ENCODE results near the gene UBR4.
"Not testable (repeated sequence)": the region's sequence is repeated elsewhere in the genome, so short reads cannot be mapped to it uniquely, and the experiment has no call there.

Gene UBR4

GRCh38 chr1:19190468-19190867 is 19.6 kb downstream of the UBR4 start:
- CTCF ChIA-PET: no interaction called here
- Mint-ChIP-seq H3K27me3 (no peaks in the 10 kb centered on the region), H3K36me3 (peaks cover 68% of the 10 kb centered on the region), H3K9me3 (no peaks in the 10 kb centered on the region), H3K4me1 (peaks cover 4% of the 10 kb centered on the region), H3K4me3 (no peak overlapping the region), H3K27ac (no peak overlapping the region)
- DNase-seq: no peak

- CTCF ChIA-PET: no interaction called here
- H3K9me3 Mint-ChIP-seq: no peaks in the 10 kb centered on the region
- no peak for DNase-seq
- H3K4me3 Mint-ChIP-seq: no peak overlapping the region
- no peaks in the 10 kb centered on the region for H3K27me3 Mint-ChIP-seq
- peaks cover 73% of the 10 kb centered on the region for H3K36me3 Mint-ChIP-seq
- H3K27ac Mint-ChIP-seq: no peak overlapping the region
- peaks cover 4% of the 10 kb centered on the region for H3K4me1 Mint-ChIP-seq
Observed at GRCh38 chr1:19189270-19189669, 20.8 kb downstream of the UBR4 start.

- Mint-ChIP-seq H3K4me1 (peaks cover 4% of the 10 kb centered on the region), H3K9me3 (no peaks in the 10 kb centered on the region), H3K27ac (peak overlapping the region; percentile 49), H3K36me3 (peaks cover 69% of the 10 kb centered on the region), H3K4me3 (no peak overlapping the region), H3K27me3 (no peaks in the 10 kb centered on the region)
- no peak for DNase-seq
- CTCF ChIA-PET: interaction anchor here (1.3 kb wide), 1 partner anchor 14 kb away, joined by 4 read pairs; no protein-coding TSS in a partner anchor
Observed at GRCh38 chr1:19187852-19188251, 22.2 kb downstream of the UBR4 start.

GRCh38 chr1:19186001-19186400 is 24.1 kb downstream of the UBR4 start:
- H3K4me3 Mint-ChIP-seq: no peak overlapping the region
- DNase-seq: no peak
- H3K9me3 Mint-ChIP-seq: no peaks in the 10 kb centered on the region
- H3K27me3 Mint-ChIP-seq: no peaks in the 10 kb centered on the region
- CTCF ChIA-PET: interaction anchor here (0.8 kb wide), 1 partner anchor 22 kb away, joined by 3 read pairs; no protein-coding TSS in a partner anchor
- peaks cover 9% of the 10 kb centered on the region for H3K4me1 Mint-ChIP-seq
- H3K36me3 Mint-ChIP-seq: peaks cover 71% of the 10 kb centered on the region
- no peak overlapping the region for H3K27ac Mint-ChIP-seq

GRCh38 chr1:19182223-19182622 is 27.8 kb downstream of the UBR4 start:
- DNase-seq: no peak
- Mint-ChIP-seq H3K27me3 (no peaks in the 10 kb centered on the region), H3K27ac (no peak overlapping the region), H3K36me3 (peaks cover 79% of the 10 kb centered on the region), H3K4me1 (peaks cover 35% of the 10 kb centered on the region), H3K9me3 (peaks cover 2% of the 10 kb centered on the region), H3K4me3 (no peak overlapping the region)
- CTCF ChIA-PET: interaction anchor here (2.3 kb wide), 1 partner anchor 58 kb away, joined by 5 read pairs; no protein-coding TSS in a partner anchor

- H3K4me1 Mint-ChIP-seq: peaks cover 31% of the 10 kb centered on the region
- DNase-seq: peak; percentile 24
- H3K9me3 Mint-ChIP-seq, H3K27me3 Mint-ChIP-seq, H3K4me3 Mint-ChIP-seq: not testable (repeated sequence)
- peak overlapping the region; percentile 92 for H3K27ac Mint-ChIP-seq
- CTCF ChIA-PET: interaction anchor here (0.6 to 3.0 kb wide), 10 partner anchors 8 to 283 kb away, joined by 3 to 17 read pairs (median 4); partner anchors contain the start of gene UBR4
- peaks cover 78% of the 10 kb centered on the region for H3K36me3 Mint-ChIP-seq
Observed at GRCh38 chr1:19180265-19180657, 29.8 kb downstream of the UBR4 start.

- DNase-seq: peak; percentile 62
- CTCF ChIA-PET: interaction anchor here (0.6 to 3.0 kb wide), 11 partner anchors 9 to 523 kb away, joined by 3 to 17 read pairs (median 3); partner anchors contain the start of gene UBR4
- no peak overlapping the region for H3K4me3 Mint-ChIP-seq
- H3K27ac Mint-ChIP-seq: peak overlapping the region; percentile 92
- H3K9me3 Mint-ChIP-seq: peaks cover 2% of the 10 kb centered on the region
- no peaks in the 10 kb centered on the region for H3K27me3 Mint-ChIP-seq
- peaks cover 77% of the 10 kb centered on the region for H3K36me3 Mint-ChIP-seq
- peaks cover 31% of the 10 kb centered on the region for H3K4me1 Mint-ChIP-seq
Observed at GRCh38 chr1:19179597-19180264, 30.3 kb downstream of the UBR4 start.

GRCh38 chr1:19178734-19179398 is 31.2 kb downstream of the UBR4 start:
- Mint-ChIP-seq H3K4me3 (no peak overlapping the region), H3K27me3 (no peaks in the 10 kb centered on the region), H3K27ac (peak overlapping the region; percentile 92), H3K36me3 (peaks cover 82% of the 10 kb centered on the region), H3K4me1 (peaks cover 31% of the 10 kb centered on the region), H3K9me3 (peaks cover 2% of the 10 kb centered on the region)
- no peak for DNase-seq
- CTCF ChIA-PET: interaction anchor here (1.0 to 3.0 kb wide), 8 partner anchors 9 to 524 kb away, joined by 3 to 17 read pairs (median 4); partner anchors contain the start of gene UBR4

- Mint-ChIP-seq H3K9me3 (peaks cover 2% of the 10 kb centered on the region), H3K4me3 (no peak overlapping the region), H3K4me1 (peaks cover 31% of the 10 kb centered on the region), H3K27ac (no peak overlapping the region), H3K27me3 (no peaks in the 10 kb centered on the region), H3K36me3 (peaks cover 85% of the 10 kb centered on the region)
- CTCF ChIA-PET: interaction anchor here (0.7 to 3.0 kb wide), 2 partner anchors 63 to 620 kb away, joined by 3 to 17 read pairs; no protein-coding TSS in a partner anchor
- DNase-seq: no peak
Observed at GRCh38 chr1:19177811-19178210, 32.3 kb downstream of the UBR4 start.

- Mint-ChIP-seq H3K36me3 (peaks cover 73% of the 10 kb centered on the region), H3K9me3 (no peaks in the 10 kb centered on the region), H3K27me3 (no peaks in the 10 kb centered on the region), H3K4me3 (no peak overlapping the region), H3K27ac (no peak overlapping the region), H3K4me1 (no peaks in the 10 kb centered on the region)
- no peak for DNase-seq
- CTCF ChIA-PET: interaction anchor here (1.4 kb wide), 1 partner anchor 10 kb away, joined by 8 read pairs; no protein-coding TSS in a partner anchor
Observed at GRCh38 chr1:19169642-19170041, 40.4 kb downstream of the UBR4 start.

- H3K4me1 Mint-ChIP-seq: no peaks in the 10 kb centered on the region
- no peak for DNase-seq
- no peaks in the 10 kb centered on the region for H3K9me3 Mint-ChIP-seq
- peaks cover 74% of the 10 kb centered on the region for H3K36me3 Mint-ChIP-seq
- no peak overlapping the region for H3K4me3 Mint-ChIP-seq
- H3K27ac Mint-ChIP-seq: no peak overlapping the region
- H3K27me3 Mint-ChIP-seq: no peaks in the 10 kb centered on the region
- CTCF ChIA-PET: no interaction called here
Observed at GRCh38 chr1:19167140-19167539, 42.9 kb downstream of the UBR4 start.

- Mint-ChIP-seq H3K9me3 (no peaks in the 10 kb centered on the region), H3K36me3 (peaks cover 73% of the 10 kb centered on the region), H3K4me1 (no peaks in the 10 kb centered on the region), H3K4me3 (no peak overlapping the region), H3K27ac (no peak overlapping the region), H3K27me3 (no peaks in the 10 kb centered on the region)
- CTCF ChIA-PET: interaction anchor here (0.8 kb wide), 1 partner anchor 282 kb away, joined by 4 read pairs; no protein-coding TSS in a partner anchor
- DNase-seq: no peak
Observed at GRCh38 chr1:19166066-19166465, 44.0 kb downstream of the UBR4 start.

- Mint-ChIP-seq H3K27ac (no peak overlapping the region), H3K4me1 (no peaks in the 10 kb centered on the region), H3K4me3 (no peak overlapping the region), H3K27me3 (no peaks in the 10 kb centered on the region), H3K36me3 (peaks cover 76% of the 10 kb centered on the region), H3K9me3 (no peaks in the 10 kb centered on the region)
- DNase-seq: no peak
- CTCF ChIA-PET: interaction anchor here (0.8 kb wide), 1 partner anchor 281 kb away, joined by 4 read pairs; no protein-coding TSS in a partner anchor
Observed at GRCh38 chr1:19165501-19165900, 44.6 kb downstream of the UBR4 start.

GRCh38 chr1:19164274-19165015 is 45.6 kb downstream of the UBR4 start:
- CTCF ChIA-PET: no interaction called here
- Mint-ChIP-seq H3K4me3 (no peak overlapping the region), H3K36me3 (peaks cover 79% of the 10 kb centered on the region), H3K27ac (no peak overlapping the region), H3K27me3 (no peaks in the 10 kb centered on the region), H3K4me1 (no peaks in the 10 kb centered on the region), H3K9me3 (no peaks in the 10 kb centered on the region)
- no peak for DNase-seq
